Right atrium auricular region (tissue), 2 donors: ENCODE data around the gene HDAC10. TPM values are rescaled to one million over a fixed set of nuclear protein-coding genes. Genes with fewer than 3 reads are reported as not detected.

Source experiments
- DNase-seq: peaks from one replicate; pipeline ENCODE4 v3.0.0-alpha.2; 2019; ENCODE audit warnings: low spot score
- H3K27ac ChIP-seq, 2 donors: fragments of 200-600 bp; sonication (generic); 1 replicate in 1 of 2; 2 replicates in 1 of 2; pipeline ENCODE4 v1.5.1; 2016 to 2019
- H3K27me3 ChIP-seq, 2 donors: fragments of 200-600 bp; sonication (generic); one replicate each; pipeline versions ENCODE4 v1.5.1 to v1.6.0; 2017 to 2019
- H3K36me3 ChIP-seq: fragments of 200-600 bp; sonication (generic); one replicate; pipeline ENCODE4 v1.5.1; 2016
- H3K4me1 ChIP-seq, 2 donors: fragments of 200-600 bp; sonication (generic); one replicate each; pipeline versions ENCODE4 v1.5.1 to v1.6.0; 2017 to 2019
- H3K4me3 ChIP-seq, 2 donors: fragments of 200-600 bp; sonication (generic); 1 replicate in 1 of 2; 2 replicates in 1 of 2; pipeline ENCODE4 v1.5.1; 2017 to 2019; ENCODE audit warnings: mild to moderate bottlenecking in 1 of 2, moderate library complexity in 1 of 2
- H3K9me3 ChIP-seq, 2 donors: fragments of 200-600 bp; sonication (generic); one replicate each; pipeline ENCODE4 v1.5.1; 2019
- CTCF ChIP-seq, 2 donors: fragments of 200-600 bp; sonication (generic); IDR thresholded peaks; one replicate each; pipeline ENCODE4 v1.5.1; 2019; ENCODE audit warnings: antibody characterized with exemption in 2 of 2
- total RNA-seq, 2 donors: library from RNA; depleted of rRNA; stranded (reverse); fragments of >200 nt; gene quantifications; one replicate each; pipeline ENCODE4 v1.1.0, GENCODE V29; 2016

Gene HDAC10
- total RNA-seq, 2 donors from 2014 or later = 6.7 to 9.1 TPM

DNA sequence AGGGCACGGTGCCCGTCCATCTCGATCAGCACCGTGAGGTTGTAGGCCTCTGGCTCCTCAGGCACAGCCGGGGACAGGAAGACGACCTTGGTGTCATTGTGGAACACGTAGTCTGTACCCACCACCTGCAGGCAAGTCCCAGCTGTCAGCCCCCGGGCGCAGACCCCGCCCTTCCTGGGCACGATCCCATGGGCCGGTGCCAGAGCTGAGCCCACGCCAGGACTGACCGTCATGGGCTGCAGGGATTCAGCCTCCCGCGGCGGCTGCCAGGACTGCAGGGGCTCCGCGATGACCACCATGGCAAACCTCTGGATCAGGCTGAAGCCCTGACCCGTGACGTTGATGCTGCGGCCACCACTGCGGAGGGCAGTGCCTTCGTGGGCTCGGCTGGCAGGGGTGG, 30.9 kb upstream of the HDAC10 start:
- no peaks in the 10 kb centered on the region for H3K27me3 ChIP-seq
- DNase-seq = no peak
- no peaks in the 10 kb centered on the region for H3K9me3 ChIP-seq
- peaks cover 91% of the 10 kb centered on the region for H3K36me3 ChIP-seq
- H3K4me1 ChIP-seq = peaks cover 0 to 18% of the 10 kb centered on the region in 2 donors
- TF ChIP-seq CTCF (IDR thresholded peaks at IDR 0.05) = peak in 1 of 2 donors; percentile 29
- H3K4me3 ChIP-seq = no peak overlapping the region
- H3K27ac ChIP-seq = peak overlapping the region; percentile 59 to 62

- no peak overlapping the region for H3K4me3 ChIP-seq
- no peaks in the 10 kb centered on the region for H3K27me3 ChIP-seq
- DNase-seq = no peak
- H3K36me3 ChIP-seq = peaks cover 91% of the 10 kb centered on the region
- H3K27ac ChIP-seq = peak overlapping the region; percentile 59 to 62
- TF ChIP-seq CTCF (IDR thresholded peaks at IDR 0.05) = no peak
- H3K4me1 ChIP-seq = peaks cover 0 to 18% of the 10 kb centered on the region in 2 donors
- no peaks in the 10 kb centered on the region for H3K9me3 ChIP-seq
Measured at GRCh38 chr22:50281384-50281760, 30.3 kb upstream of the HDAC10 start.

GRCh38 chr22:50280708-50281383, 29.8 kb upstream of the HDAC10 start:
- Histone ChIP-seq H3K36me3 (peaks cover 88% of the 10 kb centered on the region), H3K27me3 (no peaks in the 10 kb centered on the region), H3K4me3 (no peak overlapping the region), H3K4me1 (peaks cover 0 to 18% of the 10 kb centered on the region in 2 donors), H3K9me3 (no peaks in the 10 kb centered on the region), H3K27ac (peak overlapping the region in 1 of 2 donors; percentile 59)
- no peak for DNase-seq
- no peak for TF ChIP-seq CTCF (IDR thresholded peaks at IDR 0.05)

DNA sequence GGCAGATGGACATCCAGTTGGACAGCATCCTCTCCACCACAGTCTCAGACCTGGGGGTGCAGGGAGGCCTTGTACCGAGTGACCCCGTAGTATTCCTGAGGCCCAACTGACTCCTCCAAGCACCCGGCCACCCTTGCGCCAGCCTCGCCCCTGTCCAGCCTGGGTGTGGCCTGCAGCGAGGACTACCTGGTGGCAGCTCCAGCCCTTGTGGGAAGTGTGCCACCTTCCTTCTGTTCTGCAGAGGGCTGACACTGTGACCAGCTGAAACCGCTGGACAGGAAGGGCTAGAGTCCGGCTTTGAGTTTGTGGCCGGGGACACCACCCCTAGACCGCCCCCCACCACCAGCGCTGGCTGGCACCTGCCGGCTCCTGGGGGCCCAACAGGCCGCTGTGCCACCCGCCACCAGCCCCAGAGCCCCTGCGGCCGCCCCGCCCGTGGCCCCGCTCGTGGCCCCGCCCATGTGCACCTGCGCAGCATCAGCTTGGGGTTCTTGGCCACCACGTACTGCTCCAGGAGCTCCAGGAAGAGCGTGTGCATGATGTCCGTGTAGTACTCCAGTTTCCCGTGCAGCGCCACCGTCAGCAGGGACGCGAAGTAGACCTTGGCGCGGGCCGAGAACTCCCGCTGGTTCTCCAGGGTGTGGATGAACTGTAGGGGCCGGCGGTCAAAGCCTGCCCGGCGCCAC, 29.1 kb upstream of the HDAC10 start:
- H3K9me3 ChIP-seq = no peaks in the 10 kb centered on the region
- H3K27ac ChIP-seq = no peak overlapping the region
- no peaks in the 10 kb centered on the region for H3K27me3 ChIP-seq
- H3K4me1 ChIP-seq = peaks cover 0 to 18% of the 10 kb centered on the region in 2 donors
- H3K36me3 ChIP-seq = peaks cover 92% of the 10 kb centered on the region
- no peak for DNase-seq
- no peak for TF ChIP-seq CTCF (IDR thresholded peaks at IDR 0.05)
- no peak overlapping the region for H3K4me3 ChIP-seq

DNA sequence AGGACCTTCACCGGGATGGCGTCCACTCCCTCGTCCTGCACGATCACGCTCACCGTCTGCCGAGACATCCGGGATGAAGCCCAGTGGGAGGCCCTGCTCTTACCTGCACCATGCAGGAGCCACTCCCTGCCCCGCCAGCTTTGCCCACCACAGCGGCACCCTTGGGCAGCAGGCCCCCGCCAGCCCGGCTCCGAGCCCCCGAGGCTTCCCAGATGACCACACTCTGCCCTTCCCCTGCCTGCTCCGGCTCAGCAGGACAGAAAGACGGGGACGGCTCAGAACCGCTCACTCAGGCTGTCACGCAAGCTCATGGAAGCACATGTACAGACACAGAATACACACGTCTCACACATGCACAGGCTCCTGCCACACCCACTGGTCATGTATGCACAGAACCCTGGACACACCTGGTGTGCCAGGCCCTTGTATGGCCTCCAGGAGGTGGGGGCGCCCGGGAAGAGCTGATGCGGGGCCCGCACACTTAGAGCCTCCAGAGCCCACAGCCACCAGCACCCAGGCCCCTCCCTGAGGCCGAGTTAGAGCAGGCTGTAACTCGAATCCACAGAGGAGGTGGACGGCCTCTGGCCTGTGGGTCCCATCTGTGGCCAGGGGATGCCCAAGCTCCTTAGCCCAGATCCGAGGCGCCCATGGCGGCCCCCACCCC, 28.0 kb upstream of the HDAC10 start:
- no peak for TF ChIP-seq CTCF (IDR thresholded peaks at IDR 0.05)
- H3K27me3 ChIP-seq = no peaks in the 10 kb centered on the region
- peaks cover 88% of the 10 kb centered on the region for H3K36me3 ChIP-seq

More for the DNA sequence above, 28.0 kb upstream of the HDAC10 start:
- H3K4me1 ChIP-seq = peaks cover 0 to 21% of the 10 kb centered on the region in 2 donors
- H3K4me3 ChIP-seq = no peak overlapping the region
- no peaks in the 10 kb centered on the region for H3K9me3 ChIP-seq
- DNase-seq = no peak
- H3K27ac ChIP-seq = no peak overlapping the region
